ENCODE results near the gene APBA1.

APBA1 gene

GRCh38 chr9:69395718-69396117, 276.5 kb downstream of the APBA1 start:
- no peaks in the 10 kb centered on the region for H3K36me3 Mint-ChIP-seq
- no peak overlapping the region for H3K27ac Mint-ChIP-seq

GRCh38 chr9:69393425-69393824, 278.7 kb downstream of the APBA1 start:
- Mint-ChIP-seq H3K36me3 (no peaks in the 10 kb centered on the region), H3K9me3 (no peaks in the 10 kb centered on the region), H3K4me3 (no peak overlapping the region), H3K27ac (no peak overlapping the region), H3K4me1 (no peaks in the 10 kb centered on the region)
- ATAC-seq (no peak), DNase-seq (ENCODE audit: low spot score in 2 of 2) (no peak)

More at GRCh38 chr9:69395718-69396117, 276.5 kb downstream of the APBA1 start:
- Mint-ChIP-seq H3K4me3 (no peak overlapping the region), H3K9me3 (no peaks in the 10 kb centered on the region), H3K4me1 (no peaks in the 10 kb centered on the region)
- ATAC-seq (no peak), DNase-seq (ENCODE audit: low spot score in 2 of 2) (no peak)

DNA sequence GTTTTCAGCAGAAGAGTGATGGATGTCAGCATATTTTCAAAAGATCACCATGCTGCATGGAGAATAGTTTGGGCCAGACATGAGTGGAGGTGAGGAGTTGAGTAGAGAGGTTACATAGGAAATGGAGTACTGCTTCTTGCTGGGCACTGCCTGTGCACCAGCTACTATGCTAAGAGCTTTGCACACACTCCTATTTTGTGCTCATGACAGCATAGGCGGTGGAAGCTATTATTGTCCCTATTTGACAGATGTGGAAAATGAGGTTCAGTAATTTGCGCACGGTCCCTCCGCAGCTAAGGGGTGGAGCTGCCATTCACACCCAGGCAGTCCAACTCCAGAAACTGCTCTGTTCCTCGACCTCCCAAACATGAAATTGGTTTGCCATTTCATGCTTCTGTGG, 279.3 kb downstream of the APBA1 start:
- no peak for DNase-seq (ENCODE audit: low spot score in 2 of 2)

GRCh38 chr9:69391946-69392345, 280.2 kb downstream of the APBA1 start:
- no peaks in the 10 kb centered on the region for H3K9me3 Mint-ChIP-seq
- no peak overlapping the region for H3K27ac Mint-ChIP-seq
- no peak overlapping the region for H3K4me3 Mint-ChIP-seq
- no peak for ATAC-seq
- no peak for DNase-seq (ENCODE audit: low spot score in 2 of 2)
- no peaks in the 10 kb centered on the region for H3K36me3 Mint-ChIP-seq
- no peaks in the 10 kb centered on the region for H3K4me1 Mint-ChIP-seq

More for the DNA sequence above, 279.3 kb downstream of the APBA1 start:
- no peaks in the 10 kb centered on the region for H3K4me1 Mint-ChIP-seq
- no peak overlapping the region for H3K4me3 Mint-ChIP-seq
- no peaks in the 10 kb centered on the region for H3K9me3 Mint-ChIP-seq
- H3K36me3 Mint-ChIP-seq = no peaks in the 10 kb centered on the region
- no peak for ATAC-seq
- no peak overlapping the region for H3K27ac Mint-ChIP-seq

- no peak overlapping the region for H3K27ac Mint-ChIP-seq
- H3K4me1 Mint-ChIP-seq = no peaks in the 10 kb centered on the region
- H3K4me3 Mint-ChIP-seq = no peak overlapping the region
- H3K9me3 Mint-ChIP-seq = no peaks in the 10 kb centered on the region
- no peaks in the 10 kb centered on the region for H3K36me3 Mint-ChIP-seq
- ATAC-seq (no peak), DNase-seq (ENCODE audit: low spot score in 2 of 2) (no peak)
These were observed 280.7 kb downstream of the APBA1 start for GRCh38 chr9:69391487-69391886.

- no peak overlapping the region for H3K4me3 Mint-ChIP-seq
- no peak overlapping the region for H3K27ac Mint-ChIP-seq
- DNase-seq (ENCODE audit: low spot score in 2 of 2) = no peak
These were observed 282.7 kb downstream of the APBA1 start for GRCh38 chr9:69389437-69389995.

GRCh38 chr9:69388596-69388995, 283.6 kb downstream of the APBA1 start:
- H3K4me1 Mint-ChIP-seq = no peaks in the 10 kb centered on the region
- H3K27ac Mint-ChIP-seq = no peak overlapping the region
- no peak for ATAC-seq

More at GRCh38 chr9:69389437-69389995, 282.7 kb downstream of the APBA1 start:
- Mint-ChIP-seq H3K4me1 (no peaks in the 10 kb centered on the region), H3K9me3 (no peaks in the 10 kb centered on the region), H3K36me3 (no peaks in the 10 kb centered on the region)
- no peak for ATAC-seq

DNA sequence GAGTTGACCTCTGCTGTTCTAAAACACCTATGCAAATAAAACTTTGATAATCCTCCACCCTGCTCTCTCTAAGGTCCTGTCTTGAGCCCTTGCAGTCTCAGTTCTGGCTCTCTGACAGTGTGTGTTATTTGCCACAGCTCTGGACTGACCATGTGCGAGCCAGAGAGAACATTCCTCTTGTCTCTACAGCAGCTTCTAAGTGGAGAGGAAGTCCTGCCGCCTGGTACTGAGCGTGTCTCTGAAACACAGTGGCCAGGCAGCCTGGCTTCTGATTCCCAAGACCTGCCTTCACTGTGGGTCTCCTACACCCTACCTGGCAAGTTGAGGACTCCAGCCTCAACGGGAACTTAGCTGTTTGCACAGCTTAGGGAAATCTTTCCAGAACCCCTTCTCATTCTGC, 285.5 kb downstream of the APBA1 start:
- ATAC-seq (no peak), DNase-seq (ENCODE audit: low spot score in 2 of 2) (no peak)
- Mint-ChIP-seq H3K36me3 (no peaks in the 10 kb centered on the region), H3K4me1 (no peaks in the 10 kb centered on the region), H3K27ac (no peak overlapping the region), H3K4me3 (no peak overlapping the region), H3K9me3 (no peaks in the 10 kb centered on the region)

More at GRCh38 chr9:69388596-69388995, 283.6 kb downstream of the APBA1 start:
- H3K4me3 Mint-ChIP-seq = no peak overlapping the region
- DNase-seq (ENCODE audit: low spot score in 2 of 2) = no peak
- H3K9me3 Mint-ChIP-seq = no peaks in the 10 kb centered on the region
- no peaks in the 10 kb centered on the region for H3K36me3 Mint-ChIP-seq

- Mint-ChIP-seq H3K27ac (no peak overlapping the region), H3K36me3 (no peaks in the 10 kb centered on the region), H3K4me1 (no peaks in the 10 kb centered on the region), H3K9me3 (no peaks in the 10 kb centered on the region), H3K4me3 (no peak overlapping the region)
- ATAC-seq (no peak), DNase-seq (ENCODE audit: low spot score in 2 of 2) (no peak)
These were observed 286.6 kb downstream of the APBA1 start for GRCh38 chr9:69385581-69386033.

- Mint-ChIP-seq H3K27ac (no peak overlapping the region), H3K4me1 (no peaks in the 10 kb centered on the region), H3K9me3 (no peaks in the 10 kb centered on the region), H3K36me3 (no peaks in the 10 kb centered on the region), H3K4me3 (no peak overlapping the region)
- no peak for ATAC-seq
- DNase-seq (ENCODE audit: low spot score in 2 of 2) = no peak
These were observed 290.0 kb downstream of the APBA1 start for GRCh38 chr9:69382135-69382534.

DNA sequence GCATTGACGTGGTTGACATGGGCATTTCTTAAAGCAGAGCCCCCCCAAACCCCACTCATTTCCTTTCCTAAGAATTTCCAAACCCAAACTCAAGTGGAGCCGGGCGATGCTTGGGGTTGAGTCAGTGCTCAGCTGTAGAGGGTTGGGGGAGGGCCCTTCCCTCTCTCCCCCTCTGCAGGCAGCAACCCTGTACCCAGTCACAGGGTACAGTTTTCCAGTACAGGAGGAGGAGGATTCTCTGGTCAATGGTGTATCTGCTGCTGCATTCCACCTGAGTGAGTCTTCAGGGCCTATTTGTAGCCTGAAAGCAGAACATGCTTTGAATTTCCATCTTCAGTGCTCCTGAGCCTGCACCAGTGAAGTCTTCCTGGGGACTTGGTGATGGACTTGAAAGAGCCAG, 291.4 kb downstream of the APBA1 start:
- DNase-seq (ENCODE audit: low spot score in 2 of 2) (no peak), ATAC-seq (no peak)
- H3K9me3 Mint-ChIP-seq = no peaks in the 10 kb centered on the region
- H3K4me3 Mint-ChIP-seq = no peak overlapping the region
- no peaks in the 10 kb centered on the region for H3K36me3 Mint-ChIP-seq
- no peaks in the 10 kb centered on the region for H3K4me1 Mint-ChIP-seq
- H3K27ac Mint-ChIP-seq = no peak overlapping the region

- no peaks in the 10 kb centered on the region for H3K9me3 Mint-ChIP-seq
- ATAC-seq (no peak), DNase-seq (ENCODE audit: low spot score in 2 of 2) (no peak)
- H3K36me3 Mint-ChIP-seq = no peaks in the 10 kb centered on the region
- H3K27ac Mint-ChIP-seq = no peak overlapping the region
- H3K4me1 Mint-ChIP-seq = no peaks in the 10 kb centered on the region
- H3K4me3 Mint-ChIP-seq = no peak overlapping the region
These were observed 291.9 kb downstream of the APBA1 start for GRCh38 chr9:69380301-69380700.

DNA sequence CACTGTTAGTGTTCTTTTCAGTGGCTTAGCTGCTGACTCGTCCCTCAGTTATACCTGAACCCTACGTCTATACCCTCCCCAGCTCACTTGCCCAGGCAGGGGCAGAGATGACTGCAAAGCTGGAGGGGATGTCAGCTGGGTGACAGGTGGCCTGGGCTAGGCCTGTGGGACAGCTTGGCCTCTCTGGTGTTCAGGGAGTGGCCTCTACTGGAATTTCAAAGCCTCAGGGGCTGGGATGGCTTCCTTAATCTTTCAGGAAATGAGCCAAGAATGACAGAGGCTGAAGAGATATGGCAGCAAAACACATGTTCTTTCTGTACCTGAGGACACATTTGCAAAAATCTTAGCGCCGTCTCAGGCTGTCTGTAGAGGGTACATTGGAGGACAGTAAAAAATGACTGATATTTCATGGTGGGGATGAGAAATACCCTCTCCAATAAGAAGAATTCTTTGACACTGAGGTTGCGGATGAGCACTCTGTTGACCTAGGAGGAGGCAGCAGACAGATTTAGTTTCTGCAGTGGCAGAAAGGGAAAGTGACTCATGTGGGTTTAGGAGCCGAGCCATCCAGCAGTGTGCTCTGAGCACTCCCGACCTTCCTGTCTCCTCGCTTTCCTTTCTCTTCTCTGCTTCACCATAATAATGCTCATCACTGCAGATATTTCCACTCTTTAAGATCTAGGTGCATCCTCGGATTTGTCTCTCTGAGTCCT, 292.7 kb downstream of the APBA1 start:
- DNase-seq (ENCODE audit: low spot score in 2 of 2) (no peak), ATAC-seq (no peak)
- H3K4me1 Mint-ChIP-seq = no peaks in the 10 kb centered on the region
- no peak overlapping the region for H3K4me3 Mint-ChIP-seq
- H3K27ac Mint-ChIP-seq = no peak overlapping the region
- H3K9me3 Mint-ChIP-seq = no peaks in the 10 kb centered on the region
- H3K36me3 Mint-ChIP-seq = no peaks in the 10 kb centered on the region

- Mint-ChIP-seq H3K9me3 (no peaks in the 10 kb centered on the region), H3K27ac (no peak overlapping the region), H3K36me3 (no peaks in the 10 kb centered on the region), H3K4me1 (no peaks in the 10 kb centered on the region), H3K4me3 (no peak overlapping the region)
- no peak for DNase-seq (ENCODE audit: low spot score in 2 of 2)
- no peak for ATAC-seq
These were observed 294.2 kb downstream of the APBA1 start for GRCh38 chr9:69377981-69378380.
